ENCODE results near the gene BPIFB2.
"Not testable (repeated sequence)": the region's sequence is repeated elsewhere in the genome, so short reads cannot be mapped to it uniquely, and the experiment has no call there.

BPIFB2 gene

GRCh38 chr20:33042983-33043730 lies 35.7 kb downstream of the BPIFB2 start:
- DNase-seq (ENCODE audit: low read depth in 2 of 2) = no peak

GRCh38 chr20:33043731-33044181 lies 36.3 kb downstream of the BPIFB2 start:
- no peak for DNase-seq (ENCODE audit: low read depth in 2 of 2)

- not testable (repeated sequence) for DNase-seq (ENCODE audit: low read depth in 2 of 2)
Measured at GRCh38 chr20:33045129-33045721, 37.7 kb downstream of the BPIFB2 start.

- DNase-seq (ENCODE audit: low read depth in 2 of 2) = no peak
Measured at GRCh38 chr20:33046412-33046811, 38.9 kb downstream of the BPIFB2 start.

- no peak for DNase-seq (ENCODE audit: low read depth in 2 of 2)
Measured at GRCh38 chr20:33051333-33051732, 43.8 kb downstream of the BPIFB2 start.

- DNase-seq (ENCODE audit: low read depth in 2 of 2) = no peak
Measured at GRCh38 chr20:33053291-33054106, 46.0 kb downstream of the BPIFB2 start, which contains the start of gene BPIFB3. Gene BPIFB3, plus strand, starts transcription at chr20:33053903. Its CDS starts 1,533 bp downstream, at chr20:33055436.

- no peak for DNase-seq (ENCODE audit: low read depth in 2 of 2)
Measured at GRCh38 chr20:33054381-33054780, 46.9 kb downstream of the BPIFB2 start.

- no peak for DNase-seq (ENCODE audit: low read depth in 2 of 2)
Measured at GRCh38 chr20:33054791-33055190, 47.3 kb downstream of the BPIFB2 start.

GRCh38 chr20:33059136-33059535 lies 51.6 kb downstream of the BPIFB2 start:
- DNase-seq (ENCODE audit: low read depth in 2 of 2) = no peak

GRCh38 chr20:33059741-33060390 lies 52.4 kb downstream of the BPIFB2 start:
- no peak for DNase-seq (ENCODE audit: low read depth in 2 of 2)

GRCh38 chr20:33061658-33062028 lies 54.1 kb downstream of the BPIFB2 start:
- no peak for DNase-seq (ENCODE audit: low read depth in 2 of 2)

- DNase-seq (ENCODE audit: low read depth in 2 of 2) = no peak
Measured at GRCh38 chr20:33062105-33062824, 54.8 kb downstream of the BPIFB2 start.

- no peak for DNase-seq (ENCODE audit: low read depth in 2 of 2)
Measured at GRCh38 chr20:33062825-33063149, 55.3 kb downstream of the BPIFB2 start.

GRCh38 chr20:33063271-33063670 lies 55.8 kb downstream of the BPIFB2 start:
- DNase-seq (ENCODE audit: low read depth in 2 of 2) = no peak

GRCh38 chr20:33064572-33065287 lies 57.2 kb downstream of the BPIFB2 start:
- no peak for DNase-seq (ENCODE audit: low read depth in 2 of 2)

GRCh38 chr20:33065785-33066184 lies 58.3 kb downstream of the BPIFB2 start:
- no peak for DNase-seq (ENCODE audit: low read depth in 2 of 2)

- DNase-seq (ENCODE audit: low read depth in 2 of 2) = no peak
Measured at GRCh38 chr20:33067806-33068205, 60.3 kb downstream of the BPIFB2 start.

- DNase-seq (ENCODE audit: low read depth in 2 of 2) = no peak
Measured at GRCh38 chr20:33068251-33068939, 60.9 kb downstream of the BPIFB2 start.

GRCh38 chr20:33069673-33070072 lies 62.2 kb downstream of the BPIFB2 start:
- no peak for DNase-seq (ENCODE audit: low read depth in 2 of 2)
